ENCODE measurements around the gene TEK. TPM values are rescaled to one million over a fixed set of nuclear protein-coding genes. Genes with fewer than 3 reads are reported as not detected.

TEK gene
- 21.7 TPM for total RNA-seq
- long read RNA-seq, full-length matches to known transcripts, result 7 of 20 reads
- long read RNA-seq, partial matches to known transcripts, result 2 of 20 reads
- long read RNA-seq, other reads (novel, unspliced or antisense), result 11 of 20 reads

- intact Hi-C loops (cut with micrococcal nuclease), result no loop called here
- DNase-seq, result no peak
- Histone ChIP-seq H3K36me3 (no peaks in the 10 kb centered on the region), H3K27ac (replicated peaks) (peak within 1 kb of the TSS; percentile 83), H3K27me3 (ENCODE audit: low read depth) (no peaks in the 10 kb centered on the region), H3K9me3 (replicated peaks) (no peaks in the 10 kb centered on the region), H3K4me1 (no peaks in the 10 kb centered on the region), H3K4me3 (peak within 1 kb of the TSS; percentile 64)
- TF ChIP-seq CTCF (IDR thresholded peaks at IDR 0.05; ENCODE audit: borderline replicate concordance), result no peak
These were observed at the start of gene TEK for GRCh38 chr9:27108981-27109541. Gene TEK (plus strand): TSS chr9:27109225. CDS start chr9:27109591, 366 bp downstream.

GRCh38 chr9:27059412-27059811, 49.6 kb upstream of the TEK start:
- Histone ChIP-seq H3K36me3 (peaks cover 33% of the 10 kb centered on the region), H3K27me3 (ENCODE audit: low read depth) (no peaks in the 10 kb centered on the region), H3K9me3 (replicated peaks) (no peaks in the 10 kb centered on the region), H3K4me3 (no peak overlapping the region), H3K4me1 (peaks cover 5% of the 10 kb centered on the region), H3K27ac (replicated peaks) (no peak overlapping the region)
- intact Hi-C loops (cut with micrococcal nuclease), result no loop called here
- DNase-seq, result no peak
- TF ChIP-seq CTCF (IDR thresholded peaks at IDR 0.05; ENCODE audit: borderline replicate concordance), result no peak

- no peaks in the 10 kb centered on the region for H3K27me3 ChIP-seq (ENCODE audit: low read depth)
- intact Hi-C loops (cut with micrococcal nuclease), result no loop called here
- DNase-seq, result no peak
- peaks cover 5% of the 10 kb centered on the region for H3K4me1 ChIP-seq
- peaks cover 33% of the 10 kb centered on the region for H3K36me3 ChIP-seq
- H3K9me3 ChIP-seq (replicated peaks), result no peaks in the 10 kb centered on the region
- H3K4me3 ChIP-seq, result no peak overlapping the region
- no peak for TF ChIP-seq CTCF (IDR thresholded peaks at IDR 0.05; ENCODE audit: borderline replicate concordance)
- H3K27ac ChIP-seq (replicated peaks), result no peak overlapping the region
These were observed 49.1 kb upstream of the TEK start for GRCh38 chr9:27059907-27060306.

GRCh38 chr9:27065288-27065687, 43.7 kb upstream of the TEK start:
- Histone ChIP-seq H3K27me3 (ENCODE audit: low read depth) (no peaks in the 10 kb centered on the region), H3K27ac (replicated peaks) (no peak overlapping the region), H3K4me3 (no peak overlapping the region), H3K9me3 (replicated peaks) (no peaks in the 10 kb centered on the region), H3K4me1 (no peaks in the 10 kb centered on the region), H3K36me3 (peaks cover 9% of the 10 kb centered on the region)
- no peak for DNase-seq
- no peak for TF ChIP-seq CTCF (IDR thresholded peaks at IDR 0.05; ENCODE audit: borderline replicate concordance)
- intact Hi-C loops (cut with micrococcal nuclease), result no loop called here

- H3K27me3 ChIP-seq (ENCODE audit: low read depth), result no peaks in the 10 kb centered on the region
- H3K9me3 ChIP-seq (replicated peaks), result no peaks in the 10 kb centered on the region
- no peak for TF ChIP-seq CTCF (IDR thresholded peaks at IDR 0.05; ENCODE audit: borderline replicate concordance)
- no peaks in the 10 kb centered on the region for H3K4me1 ChIP-seq
- no peak overlapping the region for H3K4me3 ChIP-seq
- no peak for DNase-seq
- H3K36me3 ChIP-seq, result no peaks in the 10 kb centered on the region
- H3K27ac ChIP-seq (replicated peaks), result no peak overlapping the region
- intact Hi-C loops (cut with micrococcal nuclease), result no loop called here
These were observed 34.9 kb upstream of the TEK start for GRCh38 chr9:27073841-27074728.
